Neural progenitor cell (in vitro differentiated cells): ENCODE measurements around the gene SPATA18. TPM values are rescaled to one million over a fixed set of nuclear protein-coding genes. Genes with fewer than 3 reads are reported as not detected.

Source experiments
- DNase-seq: peaks from one replicate; pipeline ENCODE4 v3.0.0-alpha.2; 2016; ENCODE audit warnings: low spot score
- H2AFZ ChIP-seq: fragments of 200-600 bp; sonication (generic); replicated peaks from 2 replicates; pipeline ENCODE4 v1.6.1; 2016; ENCODE audit warnings: antibody characterized with exemption
- H3F3A ChIP-seq: fragments of 200-600 bp; sonication (generic); 2 replicates; pipeline ENCODE4 v1.6.1; 2016; ENCODE audit warnings: antibody characterized with exemption, low read depth
- H3K27ac ChIP-seq: fragments of 200-600 bp; sonication (generic); 2 replicates; pipeline ENCODE4 v1.5.1; 2016; ENCODE audit warnings: mild to moderate bottlenecking
- H3K27me3 ChIP-seq: fragments of 200-600 bp; sonication (generic); 2 replicates; pipeline ENCODE4 v1.6.1; 2016; ENCODE audit warnings: mild to moderate bottlenecking, moderate library complexity
- H3K36me3 ChIP-seq: fragments of 200-600 bp; sonication (generic); 2 replicates; pipeline ENCODE4 v1.5.1; 2016
- H3K4me1 ChIP-seq: fragments of 200-600 bp; sonication (generic); 2 replicates; pipeline ENCODE4 v1.6.1; 2016; ENCODE audit warnings: mixed run types
- H3K4me2 ChIP-seq: fragments of 200-600 bp; sonication (generic); 2 replicates; pipeline ENCODE4 v1.6.1; 2016
- H3K4me3 ChIP-seq: fragments of 200-600 bp; sonication (generic); 2 replicates; pipeline ENCODE4 v1.5.1; 2016
- H3K79me2 ChIP-seq: fragments of 200-600 bp; sonication (generic); 2 replicates; pipeline ENCODE4 v1.6.1; 2016; ENCODE audit warnings: low read depth
- H3K9ac ChIP-seq: fragments of 200-600 bp; sonication (generic); 2 replicates; pipeline ENCODE4 v1.6.1; 2016
- H3K9me3 ChIP-seq: fragments of 200-600 bp; sonication (generic); 2 replicates; pipeline ENCODE4 v1.5.1; 2016; ENCODE audit warnings: low read depth
- H4K20me1 ChIP-seq: fragments of 200-600 bp; sonication (generic); 2 replicates; pipeline ENCODE4 v1.6.1; 2016; ENCODE audit warnings: low read depth
- H3K27ac Mint-ChIP-seq: 3 replicates; pipeline ENCODE4 v1.8.0; 2021; ENCODE audit warnings: mixed read lengths
- H3K27me3 Mint-ChIP-seq: 2 replicates; pipeline ENCODE4 v1.8.0; 2022; ENCODE audit warnings: low read depth, mild to moderate bottlenecking, inconsistent platforms, moderate library complexity, mixed read lengths; ENCODE audit not compliant: insufficient read depth
- H3K36me3 Mint-ChIP-seq: 3 replicates; pipeline ENCODE4 v1.8.0; 2021; ENCODE audit warnings: mixed read lengths
- H3K4me1 Mint-ChIP-seq: 3 replicates; pipeline ENCODE4 v1.8.0; 2021; ENCODE audit warnings: mixed read lengths
- H3K4me3 Mint-ChIP-seq: 3 replicates; pipeline ENCODE4 v1.8.0; 2021; ENCODE audit warnings: mild to moderate bottlenecking, moderate library complexity, mixed read lengths
- H3K9me3 Mint-ChIP-seq: 3 replicates; pipeline ENCODE4 v1.8.0; 2020; ENCODE audit warnings: mixed read lengths
- CTCF ChIP-seq: fragments of 200-600 bp; sonication (generic); IDR thresholded peaks from 2 replicates; pipeline ENCODE4 v1.5.1; 2017; ENCODE audit warnings: antibody characterized with exemption, mild to moderate bottlenecking
- EZH2 ChIP-seq: fragments of 200-600 bp; sonication (generic); IDR thresholded peaks from 2 replicates; pipeline ENCODE4 v1.6.1; 2017; ENCODE audit warnings: antibody characterized with exemption, mild to moderate bottlenecking, moderate library complexity
- EZH2phosphoT487 ChIP-seq: fragments of 200-600 bp; sonication (generic); IDR thresholded peaks from 2 replicates; pipeline ENCODE4 v1.6.1; 2017; ENCODE audit warnings: antibody characterized with exemption
- total RNA-seq: library from RNA; depleted of rRNA; stranded (reverse); fragments of >200 nt; gene quantifications from 2 replicates; pipeline ENCODE4 v1.2.3, GENCODE V29; 2015; ENCODE audit warnings: low replicate concordance

Gene SPATA18
- total RNA-seq, 1 donor from 2014 or later = 5.4 TPM

GRCh38 chr4:52037689-52038102 lies 13.4 kb upstream of the SPATA18 start:
- H3F3A ChIP-seq = peaks cover 4% of the 10 kb centered on the region
- peaks cover 15% of the 10 kb centered on the region for H3K27me3 ChIP-seq
- peaks cover 20% of the 10 kb centered on the region for H3K36me3 Mint-ChIP-seq
- peaks cover 6% of the 10 kb centered on the region for H3K36me3 ChIP-seq
- H3K9me3 Mint-ChIP-seq = no peaks in the 10 kb centered on the region
- peak; percentile 74 for DNase-seq
- H3K4me2 ChIP-seq = peak overlapping the region; percentile 96
- H3K79me2 ChIP-seq = peaks cover 59% of the 10 kb centered on the region
- H3K9ac ChIP-seq = peak overlapping the region; percentile 73
- peaks cover 45% of the 10 kb centered on the region for H3K4me1 ChIP-seq
- peak overlapping the region; percentile 80 for H3K27ac Mint-ChIP-seq
- no peaks in the 10 kb centered on the region for H3K9me3 ChIP-seq
- peaks cover 27% of the 10 kb centered on the region for H3K4me1 Mint-ChIP-seq
- no peak for TF ChIP-seq CTCF
- no peak for TF ChIP-seq EZH2phosphoT487
- TF ChIP-seq EZH2 = peak; percentile 46
- H2AFZ ChIP-seq = peak overlapping the region; percentile 85
- peaks cover 2% of the 10 kb centered on the region for H3K27me3 Mint-ChIP-seq
- peak overlapping the region; percentile 40 for H3K27ac ChIP-seq
- peak overlapping the region; percentile 93 for H3K4me3 Mint-ChIP-seq
- peak overlapping the region; percentile 89 for H3K4me3 ChIP-seq
- peaks cover 34% of the 10 kb centered on the region for H4K20me1 ChIP-seq

- Mint-ChIP-seq H3K9me3 (no peaks in the 10 kb centered on the region), H3K4me1 (peaks cover 27% of the 10 kb centered on the region), H3K27me3 (peaks cover 2% of the 10 kb centered on the region), H3K4me3 (peak within 1 kb of the TSS; percentile 93), H3K27ac (peak within 1 kb of the TSS; percentile 98), H3K36me3 (peaks cover 19% of the 10 kb centered on the region)
- Histone ChIP-seq H3K36me3 (no peaks in the 10 kb centered on the region), H3F3A (peaks cover 3% of the 10 kb centered on the region), H4K20me1 (peaks cover 29% of the 10 kb centered on the region), H3K4me3 (peak within 1 kb of the TSS; percentile 89), H3K4me2 (peak within 1 kb of the TSS; percentile 96), H2AFZ (peak within 1 kb of the TSS; percentile 87), H3K9ac (peak within 1 kb of the TSS; percentile 73), H3K9me3 (no peaks in the 10 kb centered on the region), H3K79me2 (peaks cover 53% of the 10 kb centered on the region), H3K4me1 (peaks cover 40% of the 10 kb centered on the region), H3K27ac (peak within 1 kb of the TSS; percentile 40), H3K27me3 (peaks cover 15% of the 10 kb centered on the region)
- DNase-seq = peak; percentile 85
- TF ChIP-seq EZH2 (no peak), EZH2phosphoT487 (no peak), CTCF (no peak)
Observed at GRCh38 chr4:52038103-52038912, 12.8 kb upstream of the SPATA18 start, which contains the start of gene SGCB. Gene SGCB (minus strand): TSS chr4:52038299. CDS start chr4:52038259, 40 bp downstream.

- Mint-ChIP-seq H3K9me3 (peaks cover 9% of the 10 kb centered on the region), H3K4me3 (no peak overlapping the region)
- H3K4me1 ChIP-seq = no peaks in the 10 kb centered on the region
Observed at GRCh38 chr4:52045028-52045427, 6.1 kb upstream of the SPATA18 start.

More at GRCh38 chr4:52045028-52045427, 6.1 kb upstream of the SPATA18 start:
- Mint-ChIP-seq H3K27ac (no peak overlapping the region), H3K4me1 (no peaks in the 10 kb centered on the region), H3K27me3 (peaks cover 4% of the 10 kb centered on the region), H3K36me3 (no peaks in the 10 kb centered on the region)
- Histone ChIP-seq H3K27ac (no peak overlapping the region), H3K4me2 (no peak overlapping the region), H3K9ac (no peak overlapping the region), H4K20me1 (no peaks in the 10 kb centered on the region), H3K27me3 (peaks cover 12% of the 10 kb centered on the region), H2AFZ (no peak overlapping the region), H3F3A (no peaks in the 10 kb centered on the region), H3K9me3 (peaks cover 4% of the 10 kb centered on the region), H3K79me2 (no peaks in the 10 kb centered on the region), H3K4me3 (no peak overlapping the region), H3K36me3 (no peaks in the 10 kb centered on the region)
- TF ChIP-seq CTCF = no peak
- TF ChIP-seq EZH2 = no peak
- TF ChIP-seq EZH2phosphoT487 = no peak
- no peak for DNase-seq
